GM10847 (cell line): ENCODE results near the gene ZNF777.

Source experiments
- POLR2A ChIP-seq: IDR thresholded peaks from 2 replicates; pipeline ENCODE4 v1.6.1; 2011; ENCODE audit not compliant: insufficient read length; ENCODE audit errors: extremely low read depth

ZNF777 gene

DNA sequence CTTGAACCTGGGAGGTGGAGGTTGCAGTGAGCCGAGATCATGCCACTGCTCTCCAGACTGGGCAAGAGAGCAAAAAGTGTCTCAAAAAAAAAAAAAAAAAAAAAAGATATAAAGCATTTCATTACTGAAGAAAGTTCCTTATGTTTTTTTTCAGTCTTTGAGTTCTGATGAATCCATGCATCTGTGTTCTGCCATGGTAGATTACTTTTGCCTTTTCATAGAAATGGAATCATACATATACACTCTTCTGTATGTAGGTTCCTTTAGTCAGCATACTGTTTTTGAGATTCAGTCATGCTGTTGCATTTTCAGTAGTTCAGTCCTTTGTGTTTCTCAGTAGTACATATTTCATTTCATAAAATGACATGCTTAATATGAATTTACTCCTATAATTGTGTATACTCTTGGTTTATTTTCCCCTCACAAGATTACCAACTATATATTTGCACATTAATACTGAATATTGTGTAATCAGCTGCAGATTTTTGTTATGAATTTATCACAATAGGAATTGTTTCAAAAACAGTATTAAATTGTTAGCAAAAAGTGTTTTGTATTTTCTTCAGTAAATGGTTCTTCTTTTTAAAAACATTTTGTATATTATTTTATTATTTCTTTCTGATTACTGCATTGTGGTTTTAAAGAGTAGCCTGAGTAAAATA is 2.8 kb upstream of the ZNF777 start:
- TF ChIP-seq POLR2A = no peak

DNA sequence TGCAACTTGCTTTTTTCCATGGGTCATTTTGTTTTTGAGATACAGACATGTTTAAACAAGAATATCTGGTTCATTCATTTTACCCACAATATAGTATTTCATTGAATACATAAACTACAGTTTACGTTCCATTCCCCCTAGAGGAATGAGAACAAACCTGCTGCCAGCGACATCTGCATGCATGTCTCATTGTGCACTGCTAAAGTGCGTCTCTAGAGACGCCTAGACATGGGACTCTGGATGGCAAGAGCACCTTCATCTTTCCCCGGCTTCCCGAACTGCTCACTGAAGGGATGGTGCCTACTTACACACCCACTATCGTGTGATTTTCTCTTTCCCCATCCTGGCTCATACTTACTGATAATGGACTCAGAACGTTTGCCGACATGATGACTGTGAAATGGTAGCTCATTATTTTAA is 1.2 kb upstream of the ZNF777 start:
- no peak for TF ChIP-seq POLR2A

DNA sequence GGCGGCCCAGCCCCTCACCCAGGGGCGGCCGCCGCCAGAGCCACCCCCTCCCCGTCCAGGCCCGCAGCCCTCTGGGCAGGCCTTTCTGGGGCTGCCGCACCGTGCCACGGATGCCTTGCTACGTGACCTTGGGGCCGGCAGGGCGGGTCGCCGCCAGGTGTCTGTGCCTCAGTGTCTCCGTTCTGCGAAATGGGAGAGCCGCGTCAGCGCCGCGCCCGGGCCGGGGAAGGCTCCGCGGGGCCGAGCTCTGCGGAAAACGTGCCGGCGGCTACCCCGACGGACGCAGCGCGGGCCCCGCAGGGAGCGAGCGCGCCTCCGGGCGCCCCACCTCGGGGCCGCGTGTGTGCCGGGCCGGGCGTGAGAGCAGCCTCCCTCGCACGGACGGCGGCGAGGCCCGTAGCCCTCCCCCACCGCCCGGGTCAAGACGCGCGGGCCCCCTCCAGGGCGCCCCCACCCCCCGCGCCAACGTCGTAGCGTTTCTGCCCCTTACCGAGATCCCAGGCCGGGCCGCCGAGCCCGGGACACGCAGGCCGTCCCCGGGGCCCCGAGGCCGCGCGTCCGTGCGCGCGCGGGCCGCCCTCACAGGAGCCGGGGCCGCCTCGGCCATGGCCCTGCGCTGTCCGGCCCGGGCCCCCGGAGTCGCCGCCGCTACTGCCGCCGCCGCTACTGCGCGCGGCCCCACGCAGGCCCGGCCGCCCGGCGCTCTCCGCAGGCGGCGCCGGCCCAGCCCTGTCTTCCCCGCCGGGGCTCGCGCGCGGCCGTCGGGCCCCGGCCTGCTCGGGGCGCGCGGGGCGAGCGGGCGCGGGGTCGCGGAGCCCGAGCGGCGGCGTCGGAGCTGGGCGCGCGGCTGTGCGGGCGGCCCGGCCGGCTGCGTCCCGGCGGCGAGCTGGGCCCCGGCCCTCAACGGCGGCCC is 1.1 kb downstream of the ZNF777 start:
- no peak for TF ChIP-seq POLR2A

DNA sequence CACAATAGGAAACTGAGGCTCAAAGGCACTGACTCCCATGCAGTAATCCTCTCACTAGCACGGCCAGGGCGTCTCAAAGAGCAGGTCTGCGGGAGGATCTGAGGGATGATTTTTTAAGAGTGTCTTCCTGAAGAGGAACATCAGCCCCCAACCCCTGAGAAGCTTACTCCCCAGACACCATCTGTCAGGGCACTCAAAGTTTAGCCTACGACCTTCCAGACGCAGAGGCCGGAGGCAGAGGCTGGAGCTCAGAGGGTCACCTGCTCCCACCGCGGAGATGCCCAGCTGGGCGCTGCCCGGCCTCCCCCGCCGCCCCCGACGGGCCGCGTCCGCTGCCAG is 1.7 kb downstream of the ZNF777 start:
- no peak for TF ChIP-seq POLR2A

DNA sequence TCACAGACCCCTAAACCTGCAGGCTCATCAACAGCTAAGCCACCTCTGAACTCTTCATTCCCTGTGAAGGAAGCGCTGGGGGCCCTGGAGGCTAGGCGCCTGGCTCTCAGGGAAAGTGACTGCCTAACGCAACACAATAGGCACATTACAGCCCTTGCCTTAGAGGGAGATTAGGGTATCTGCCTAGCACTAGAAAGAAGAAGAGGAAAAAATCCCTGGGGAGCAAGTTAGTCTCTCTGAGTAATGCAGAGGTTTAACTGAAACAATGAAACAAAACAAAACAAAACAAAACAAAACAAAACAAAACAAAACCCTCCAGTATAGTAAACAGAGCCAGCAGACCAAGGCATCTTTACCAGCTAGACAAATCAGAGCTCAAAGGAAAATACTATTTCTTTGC is 2.6 kb downstream of the ZNF777 start:
- TF ChIP-seq POLR2A = no peak

DNA sequence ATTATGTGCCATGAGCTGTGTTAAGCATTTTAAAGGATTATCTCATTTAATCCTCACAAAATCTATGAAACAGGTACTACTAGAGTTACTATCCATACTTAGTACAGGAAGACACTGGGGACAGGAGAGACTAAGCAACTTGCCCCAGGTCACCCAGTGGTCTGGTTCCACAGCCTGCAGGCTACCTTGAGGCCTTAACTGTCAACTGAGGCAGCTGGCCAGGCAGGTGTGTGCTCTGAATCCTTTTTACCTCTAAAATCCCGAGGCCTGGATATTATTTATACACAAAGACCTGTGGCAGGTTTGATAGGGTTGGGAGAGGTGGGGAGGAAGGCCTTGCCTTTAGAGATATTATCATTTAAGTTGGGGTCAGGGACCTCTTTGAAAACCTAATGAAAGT is 3.1 kb downstream of the ZNF777 start:
- no peak for TF ChIP-seq POLR2A

DNA sequence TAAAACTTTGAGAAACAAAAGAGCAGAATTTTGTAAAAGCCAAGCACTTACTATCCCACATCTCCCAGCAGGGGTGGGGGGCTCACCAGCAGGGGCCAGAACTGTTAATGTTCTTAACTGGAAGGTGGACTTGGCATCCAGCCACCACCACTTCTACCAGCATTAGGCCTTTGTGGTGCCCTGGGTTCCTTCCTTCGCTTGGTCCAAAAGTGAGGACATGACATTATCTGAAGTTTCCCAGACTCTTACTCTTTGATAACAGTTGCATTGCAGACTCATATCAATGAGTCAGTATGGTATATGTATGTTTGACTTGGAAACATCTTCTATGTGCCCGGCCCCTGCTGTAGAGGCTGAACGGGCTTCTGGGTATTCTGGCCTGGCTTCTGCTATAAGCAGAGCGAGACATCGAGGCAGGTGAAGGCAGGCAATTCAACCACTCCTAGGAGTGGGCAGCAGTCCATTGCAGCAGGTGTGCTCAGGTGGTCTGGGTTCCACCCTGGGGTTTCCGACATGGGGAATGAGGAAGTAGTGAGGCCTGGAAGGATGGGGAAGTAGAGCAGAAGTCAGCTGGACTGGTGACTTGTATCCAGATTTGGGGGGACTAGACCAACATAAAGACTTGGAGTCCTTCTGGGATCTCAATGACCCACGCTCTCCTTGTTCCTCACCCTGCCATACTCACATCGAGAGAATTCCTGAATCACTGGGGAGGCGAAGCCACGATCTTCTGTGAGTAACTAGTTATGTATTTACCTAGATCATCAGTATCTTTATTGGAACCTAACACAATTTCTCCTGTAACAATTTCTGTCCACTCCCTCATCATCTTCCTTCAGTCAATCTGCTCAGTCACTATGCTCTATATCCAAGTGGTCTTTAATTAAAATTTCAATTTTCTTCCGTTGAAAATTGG is 4.1 kb downstream of the ZNF777 start:
- no peak for TF ChIP-seq POLR2A

DNA sequence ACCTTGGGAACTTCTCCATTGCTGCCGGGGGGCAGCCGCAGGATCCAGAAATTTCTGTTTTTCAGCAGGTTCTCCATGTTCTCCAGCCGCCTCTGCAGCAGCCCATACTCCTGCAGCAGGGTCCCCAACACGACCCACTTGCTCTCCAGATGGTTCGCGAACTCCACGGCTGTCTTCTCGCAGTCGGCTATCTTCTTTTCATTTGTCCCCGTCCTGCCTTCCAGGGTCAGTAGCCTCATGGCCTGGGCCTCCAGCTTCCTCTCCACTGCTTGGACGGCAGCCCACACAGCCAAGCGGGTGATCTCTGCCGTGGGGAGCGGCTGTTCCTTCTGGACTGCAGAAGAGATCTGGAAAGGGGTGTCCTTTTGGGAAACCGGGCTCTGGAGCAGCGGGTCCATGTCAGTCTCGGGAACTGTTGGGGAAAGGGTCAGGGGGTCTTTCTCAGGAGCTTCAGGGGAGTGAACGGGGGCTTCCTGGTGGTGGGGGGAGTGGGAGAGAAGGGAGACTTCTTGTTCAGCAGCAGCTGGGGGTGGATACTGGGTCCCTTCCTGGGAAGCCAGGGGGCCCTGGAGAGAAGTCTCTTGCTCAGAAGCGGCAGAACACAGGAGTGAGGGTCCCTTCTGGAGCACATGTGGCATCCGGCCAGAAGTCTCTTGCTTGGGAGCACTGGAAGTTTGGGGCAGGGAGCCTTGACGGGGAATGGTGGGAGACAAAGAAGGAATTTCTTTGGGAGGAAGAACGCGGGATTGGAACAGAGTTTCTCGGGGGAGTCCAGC is 5.5 kb downstream of the ZNF777 start:
- TF ChIP-seq POLR2A = no peak

DNA sequence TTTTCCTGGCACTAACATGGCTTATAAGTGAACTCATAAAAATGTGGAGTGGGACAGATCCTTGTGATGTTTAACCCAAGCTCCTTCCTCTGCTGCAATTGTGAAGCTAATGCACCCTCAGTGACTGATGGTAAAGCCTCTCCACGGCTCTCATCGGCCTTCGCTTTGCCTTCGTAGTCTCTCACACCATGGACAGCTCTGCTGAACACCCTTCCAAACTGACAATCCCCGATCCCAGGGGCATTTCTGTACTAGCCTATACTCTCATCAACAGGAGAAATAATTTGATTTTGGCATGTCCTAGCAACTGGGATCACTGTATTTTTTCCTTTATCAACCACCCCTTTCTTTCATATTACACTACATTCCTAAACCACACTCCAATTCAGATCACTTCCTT is 6.1 kb downstream of the ZNF777 start:
- no peak for TF ChIP-seq POLR2A

DNA sequence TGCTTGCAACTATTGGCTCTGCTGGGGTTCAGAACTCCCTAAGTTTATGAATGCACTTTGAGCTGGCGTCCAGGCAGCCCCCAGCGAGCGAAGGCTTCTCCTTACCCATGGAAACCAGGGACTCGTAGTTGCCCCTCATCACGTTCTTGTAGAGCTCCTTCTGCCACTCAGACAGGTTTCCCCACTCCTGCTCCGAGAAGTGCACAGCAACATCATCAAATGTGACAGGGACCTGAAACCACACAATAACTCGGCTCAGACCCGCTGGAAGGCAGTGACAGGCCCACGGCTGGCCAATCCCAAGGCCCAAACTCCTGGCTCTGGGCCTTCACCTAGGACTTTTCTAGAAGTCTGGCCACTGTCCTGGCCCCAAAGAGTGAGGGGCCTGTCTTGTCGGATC is 6.9 kb downstream of the ZNF777 start:
- no peak for TF ChIP-seq POLR2A

DNA sequence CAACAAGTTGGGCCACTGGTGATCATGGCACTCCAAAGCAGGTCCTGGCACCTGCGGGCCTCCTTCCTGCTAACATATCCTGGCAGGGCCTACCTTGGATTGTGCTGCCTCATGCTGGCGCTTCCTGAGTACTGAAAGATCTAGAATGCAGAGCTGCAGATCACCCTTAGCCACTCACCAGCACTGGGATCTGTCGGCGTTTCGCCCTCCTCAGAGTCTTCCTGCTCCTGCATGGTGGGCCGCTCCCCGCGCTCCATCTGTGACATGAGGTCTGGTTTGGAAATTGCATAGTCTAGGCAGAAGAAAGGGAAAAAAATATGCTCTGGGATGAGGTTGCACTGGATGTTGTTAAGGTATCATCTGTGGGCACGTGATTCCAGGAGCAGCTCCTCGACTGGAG is 10.0 kb downstream of the ZNF777 start:
- no peak for TF ChIP-seq POLR2A

DNA sequence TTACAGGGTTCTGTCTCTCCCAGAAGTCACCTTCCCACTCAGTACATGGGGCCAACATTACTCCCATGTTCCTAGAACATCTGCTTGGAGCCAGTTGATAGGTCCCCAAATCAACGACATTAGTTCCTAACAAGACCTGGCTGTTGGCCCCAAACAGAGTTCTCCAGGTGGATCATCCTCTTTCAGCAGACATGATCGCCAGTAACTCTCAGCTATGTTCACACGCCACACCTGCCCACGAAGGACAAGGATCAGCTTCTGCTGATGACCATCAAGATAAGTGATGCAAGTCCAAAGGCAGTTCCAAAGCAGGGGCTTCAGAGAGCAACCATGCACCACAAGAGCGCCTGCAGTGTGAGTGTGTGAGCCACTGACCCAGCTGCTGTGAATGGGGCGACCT is 11.0 kb downstream of the ZNF777 start:
- no peak for TF ChIP-seq POLR2A

DNA sequence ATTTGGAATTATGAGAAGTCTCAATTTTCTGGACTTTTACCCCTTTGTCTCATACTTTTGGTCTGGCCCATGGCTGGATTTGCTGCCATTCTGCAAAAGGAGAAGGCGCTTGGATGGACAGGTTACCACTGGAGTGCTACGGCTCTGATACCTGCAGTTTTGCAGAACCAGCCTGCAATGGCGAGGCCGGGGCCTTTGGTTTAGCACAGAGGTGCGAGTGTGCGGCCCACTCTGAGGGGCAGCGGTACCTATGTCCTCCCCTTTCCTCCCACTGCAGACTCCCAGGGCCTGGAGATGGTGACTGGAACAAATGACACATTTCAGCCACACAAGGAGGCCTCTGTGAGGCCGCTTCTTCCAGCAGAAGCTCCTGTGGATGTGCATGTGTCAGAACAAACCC is 11.9 kb downstream of the ZNF777 start:
- no peak for TF ChIP-seq POLR2A

DNA sequence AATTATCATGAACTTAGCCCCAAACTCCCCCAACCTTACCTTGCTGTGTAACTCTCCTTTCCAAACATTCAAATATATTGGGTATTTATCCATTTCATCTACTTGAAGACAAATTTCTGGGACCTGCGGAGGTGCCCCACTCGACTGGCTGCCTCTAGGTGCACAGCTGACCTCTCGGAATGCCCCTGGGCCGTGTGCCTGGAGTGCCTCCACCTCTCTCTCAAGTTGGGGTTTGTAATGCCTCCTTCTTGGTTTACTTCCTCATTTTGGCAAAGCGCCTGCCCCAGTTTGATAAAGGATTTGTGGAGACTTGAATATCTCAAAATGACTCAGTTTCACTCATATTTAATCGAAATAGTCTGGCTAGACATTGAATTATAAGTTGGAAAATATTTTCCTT is 16.6 kb downstream of the ZNF777 start:
- no peak for TF ChIP-seq POLR2A

DNA sequence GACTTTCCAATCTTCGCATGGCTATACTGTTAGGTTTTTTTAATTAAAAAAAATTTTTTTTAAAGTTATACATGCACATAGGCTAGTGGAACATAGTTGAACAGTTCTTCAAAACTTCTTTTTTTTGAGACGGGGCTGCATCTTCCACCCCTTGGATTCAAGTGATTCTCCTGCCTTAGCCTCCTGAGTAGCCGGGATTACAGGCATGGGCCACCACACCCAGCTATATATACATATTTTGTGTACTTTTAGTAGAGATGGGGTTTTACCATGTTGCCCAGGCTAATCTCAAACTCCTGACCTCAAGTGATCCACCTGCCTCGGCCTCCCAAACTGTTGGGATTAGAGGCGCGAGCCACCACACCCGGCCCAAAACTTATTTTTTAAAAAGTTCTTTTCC is 17.3 kb downstream of the ZNF777 start:
- no peak for TF ChIP-seq POLR2A

DNA sequence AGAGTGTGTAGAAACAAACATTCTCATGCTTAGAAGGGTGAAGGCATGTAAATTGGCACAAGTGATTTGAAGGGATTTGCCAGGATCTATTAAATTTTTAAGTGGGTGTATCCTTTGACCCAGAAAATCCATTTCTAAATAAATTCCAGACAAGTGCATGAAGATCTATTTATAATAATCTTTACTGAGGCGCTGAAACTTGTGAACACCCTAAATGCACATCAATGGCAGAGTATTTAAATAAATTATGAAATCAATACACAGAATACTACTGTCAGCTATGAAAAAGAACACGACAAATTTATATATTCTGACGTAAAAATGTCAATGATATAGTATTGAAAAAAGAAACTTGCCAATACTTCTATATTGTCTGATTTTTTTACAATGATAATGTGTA is 17.9 kb downstream of the ZNF777 start:
- TF ChIP-seq POLR2A = no peak

DNA sequence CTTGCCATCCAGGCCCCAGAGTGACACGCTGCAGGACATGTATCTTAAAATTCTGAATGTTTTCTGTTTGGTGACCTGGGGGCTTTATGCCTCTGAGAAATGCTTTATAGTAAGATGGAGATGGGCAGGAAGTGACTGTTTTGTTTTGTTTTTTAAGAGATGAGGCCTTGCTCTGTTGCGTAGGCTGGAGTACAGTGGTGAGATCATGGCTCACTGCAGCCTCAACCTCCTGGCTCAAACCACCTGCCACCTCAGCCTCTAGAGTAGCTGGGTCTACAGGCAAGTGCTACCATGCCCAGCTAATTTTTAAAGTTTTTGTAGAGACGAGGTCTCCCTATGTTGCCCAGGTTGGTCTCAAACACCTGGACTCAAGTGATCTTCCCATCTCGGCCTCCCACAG is 20.6 kb downstream of the ZNF777 start:
- TF ChIP-seq POLR2A = no peak
